Pancreas (tissue), 10 donors: ENCODE results near the gene UBE2H. TPM values are rescaled to one million over a fixed set of nuclear protein-coding genes. Genes with fewer than 3 reads are reported as not detected.
"Not testable (repeated sequence)": the region's sequence is repeated elsewhere in the genome, so short reads cannot be mapped to it uniquely, and the experiment has no call there.

Experiments used
- ATAC-seq, 4 donors: fragments of 200-7000 bp; cut with Tn5 transposase; one replicate each; pipeline versions ENCODE4 v1.8.0 to v1.9.1; 2020; ENCODE audit warnings: mild to moderate bottlenecking in 4 of 4, moderate library complexity in 4 of 4
- DNase-seq, 6 donors: peaks; one replicate each; pipeline ENCODE4 v3.0.0-alpha.2; 2020
- FAIRE-seq: peaks from 2 replicates; lab custom pipeline; 2012; peaks lifted over from hg19 to GRCh38; lab: Jason Lieb, UNC
- H3K27ac ChIP-seq, 4 donors: fragments of 200-600 bp; sonication (generic); 1 replicate in 3 of 4; 2 replicates in 1 of 4; pipeline versions ENCODE4 v1.5.0 to v1.8.0; 2020
- H3K27me3 ChIP-seq, 4 donors: fragments of 200-600 bp; one replicate each; pipeline ENCODE4 v1.8.0; 2021
- H3K36me3 ChIP-seq, 3 donors: fragments of 200-600 bp; sonication (generic) in 1 of 3; one replicate each; pipeline versions ENCODE4 v1.5.0 to v1.8.0; 2020 to 2021
- H3K4me1 ChIP-seq, 3 donors: fragments of 200-600 bp; one replicate each; pipeline ENCODE4 v1.8.0; 2021
- H3K4me3 ChIP-seq, 4 donors: fragments of 200-600 bp; sonication (generic) in 2 of 4; one replicate each; pipeline versions ENCODE4 v1.5.0 to v1.8.0; 2020 to 2021
- H3K9me3 ChIP-seq, 4 donors: fragments of 200-600 bp; one replicate each; pipeline ENCODE4 v1.8.0; 2021
- CTCF ChIP-seq, 4 donors: fragments of 200-600 bp; sonication (generic) in 3 of 4; IDR thresholded peaks; one replicate each; pipeline versions ENCODE4 v1.5.0 to v1.8.0; 2021; ENCODE audit warnings: antibody characterized with exemption in 4 of 4
- WGBS, 2 donors: extraction: QIAGEN DNeasy Blood & Tissue Kit; methylation state at CpG; one replicate each; pipeline ENCODE4 v1.1.7; 2013; 5-methylcytosine and 5-hydroxymethylcytosine counted together
- intact Hi-C, 3 donors: fragments of 100-400 bp; cut with DNase I; formaldehyde crosslinking; loops; one replicate each; pipeline versions ENCODE4 v1.11.1 to v1.14.2; 2022
- polyA plus RNA-seq, 2 donors: library from polyadenylated mRNA; stranded (reverse); fragments of 200-250 nt; gene quantifications; one replicate each; pipeline ENCODE4 v1.2.3, GENCODE V29; 2013
- total RNA-seq, 6 donors: library from RNA; stranded (reverse); fragmentation: NEBNext Ultra II Directional in 4 of 6; extraction: Animal tissue kit (Norgen Biotek cat#: 25700) in 4 of 6; gene quantifications; one replicate each; pipeline versions ENCODE4 v1.2.1 to v1.2.4, GENCODE V29; 2021 to 2023
- donor health status: healthy with polysubstance abuse.
- donor health status: DM: no; HTN: no; CAD: no; lungs with moderate emphysema.
- donor health status: DM: no; HTN: no; CAD: no.
- donor health status: control.
- donor health status: control.
- donor health status: Bipolar disorder and iron deficiency.
- donor health status: DM: yes; HTN: yes; CAD: no.
- donor health status: DM: no; HTN: no; CAD: no.
- donor health status: DM: no; HTN: no; CAD: no.
- donor health status: DM: yes; HTN: yes; CAD: no.

Gene UBE2H
- total and polyA plus RNA-seq, 8 donors: 16.7 to 85.6 (median 62.6) TPM

GRCh38 chr7:129975309-129975708, 22.5 kb upstream of the UBE2H start:
- Histone ChIP-seq H3K4me3 (no peak overlapping the region), H3K9me3 (no peaks in the 10 kb centered on the region), H3K27me3 (no peaks in the 10 kb centered on the region), H3K36me3 (no peaks in the 10 kb centered on the region), H3K4me1 (peaks cover 0 to 2% (median 0%) of the 10 kb centered on the region in 3 donors), H3K27ac (peak overlapping the region; percentile 59 to 91 (median 64))
- intact Hi-C loops: no loop called here
- peak in 3 of 6 donors; percentile 55 to 64 (median 63) for DNase-seq
- peak; percentile 94 to 96 (median 94) for ATAC-seq
- WGBS, 2 donors: 40 to 48% methylated on average over 1 of the region's 1 CpG
- no peak for FAIRE-seq
- no peak for TF ChIP-seq CTCF (IDR thresholded peaks at IDR 0.05)

GRCh38 chr7:129970816-129971215, 18.1 kb upstream of the UBE2H start:
- 89 to 91% methylated on average over 3 of the region's 3 CpGs for WGBS, 2 donors
- DNase-seq (no peak), FAIRE-seq (no peak), ATAC-seq (no peak)
- no peaks in the 10 kb centered on the region for H3K36me3 ChIP-seq
- no peak overlapping the region for H3K4me3 ChIP-seq
- peaks cover 0 to 2% (median 0%) of the 10 kb centered on the region in 3 donors for H3K4me1 ChIP-seq
- no peak overlapping the region for H3K27ac ChIP-seq
- TF ChIP-seq CTCF (IDR thresholded peaks at IDR 0.05): no peak
- intact Hi-C loops: no loop called here
- no peaks in the 10 kb centered on the region for H3K9me3 ChIP-seq
- H3K27me3 ChIP-seq: no peaks in the 10 kb centered on the region

- no peak for DNase-seq
- peak in 2 of 4 donors; percentile 49 to 54 for ATAC-seq
- no peak for TF ChIP-seq CTCF (IDR thresholded peaks at IDR 0.05)
- no peaks in the 10 kb centered on the region for H3K9me3 ChIP-seq
- intact Hi-C loops: no loop called here
- H3K36me3 ChIP-seq: no peaks in the 10 kb centered on the region
- H3K4me3 ChIP-seq: no peak overlapping the region
- 78 to 83% methylated on average over 3 of the region's 3 CpGs for WGBS, 2 donors
- no peaks in the 10 kb centered on the region for H3K27me3 ChIP-seq
- H3K4me1 ChIP-seq: no peaks in the 10 kb centered on the region
- peak overlapping the region in 1 of 4 donors; percentile 20 for H3K27ac ChIP-seq
- FAIRE-seq: no peak
Measured at GRCh38 chr7:129969881-129970446, 17.2 kb upstream of the UBE2H start.

GRCh38 chr7:129968592-129969383, 16.0 kb upstream of the UBE2H start:
- no peaks in the 10 kb centered on the region for H3K9me3 ChIP-seq
- no peak overlapping the region for H3K27ac ChIP-seq
- intact Hi-C loops: no loop called here
- H3K36me3 ChIP-seq: no peaks in the 10 kb centered on the region
- no peak for DNase-seq
- no peak overlapping the region for H3K4me3 ChIP-seq
- FAIRE-seq: no peak
- TF ChIP-seq CTCF (IDR thresholded peaks at IDR 0.05): no peak
- 85 to 86% methylated on average over 11 of the region's 11 CpGs for WGBS, 2 donors
- ATAC-seq: no peak
- no peaks in the 10 kb centered on the region for H3K4me1 ChIP-seq
- H3K27me3 ChIP-seq: no peaks in the 10 kb centered on the region

- FAIRE-seq, H3K27me3 ChIP-seq, H3K36me3 ChIP-seq, H3K4me3 ChIP-seq, H3K27ac ChIP-seq, H3K9me3 ChIP-seq, intact Hi-C loops, ATAC-seq: not testable (repeated sequence)
- H3K4me1 ChIP-seq: peaks cover 4 to 12% (median 7%) of the 10 kb centered on the region in 3 donors
- WGBS, 2 donors: 91 to 98% methylated on average over 4 of the region's 4 CpGs
- peak in 1 of 6 donors; percentile 7 for DNase-seq
Measured at GRCh38 chr7:129960204-129960475, 7.4 kb upstream of the UBE2H start.
